PC-3 (cell line): ENCODE measurements around the gene MAGEH1.

Source experiments
- EZH2phosphoT487 ChIP-seq: fragments of 300-600 bp; sonication (generic); IDR thresholded peaks from 2 replicates; pipeline ENCODE4 v1.6.1; 2018; ENCODE audit warnings: mild to moderate bottlenecking, antibody characterized with exemption, low read length, borderline replicate concordance
- TF ChIP-seq, protein P1 (sequence below): fragments of 300-600 bp; sonication (generic); conservative IDR thresholded peaks from 2 replicates; pipeline ENCODE4 v1.5.1; 2017; ENCODE audit warnings: antibody characterized with exemption, low read depth, mild to moderate bottlenecking, low read length

- TF ChIP-seq, protein P1, sequence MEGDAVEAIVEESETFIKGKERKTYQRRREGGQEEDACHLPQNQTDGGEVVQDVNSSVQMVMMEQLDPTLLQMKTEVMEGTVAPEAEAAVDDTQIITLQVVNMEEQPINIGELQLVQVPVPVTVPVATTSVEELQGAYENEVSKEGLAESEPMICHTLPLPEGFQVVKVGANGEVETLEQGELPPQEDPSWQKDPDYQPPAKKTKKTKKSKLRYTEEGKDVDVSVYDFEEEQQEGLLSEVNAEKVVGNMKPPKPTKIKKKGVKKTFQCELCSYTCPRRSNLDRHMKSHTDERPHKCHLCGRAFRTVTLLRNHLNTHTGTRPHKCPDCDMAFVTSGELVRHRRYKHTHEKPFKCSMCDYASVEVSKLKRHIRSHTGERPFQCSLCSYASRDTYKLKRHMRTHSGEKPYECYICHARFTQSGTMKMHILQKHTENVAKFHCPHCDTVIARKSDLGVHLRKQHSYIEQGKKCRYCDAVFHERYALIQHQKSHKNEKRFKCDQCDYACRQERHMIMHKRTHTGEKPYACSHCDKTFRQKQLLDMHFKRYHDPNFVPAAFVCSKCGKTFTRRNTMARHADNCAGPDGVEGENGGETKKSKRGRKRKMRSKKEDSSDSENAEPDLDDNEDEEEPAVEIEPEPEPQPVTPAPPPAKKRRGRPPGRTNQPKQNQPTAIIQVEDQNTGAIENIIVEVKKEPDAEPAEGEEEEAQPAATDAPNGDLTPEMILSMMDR, result no peak
- no peak for TF ChIP-seq EZH2phosphoT487
Observed at GRCh38 chrX:55488006-55488592, 36.2 kb downstream of the MAGEH1 start.
